ENCODE results near the gene THG1L.

THG1L gene

GRCh38 chr5:157734436-157734835 lies 3.2 kb downstream of the THG1L start:
- TF ChIP-seq CTCF (IDR thresholded peaks at IDR 0.05; ENCODE audit: low read depth, low read length) (no peak), EZH2phosphoT487 (IDR thresholded peaks at IDR 0.05; ENCODE audit: low read depth) (no peak)
- peaks cover 7% of the 10 kb centered on the region; the same call in 1 of the 2 replicates for H3K79me2 ChIP-seq (ENCODE audit: low read length)
- no peak overlapping the region for H3K27ac ChIP-seq (ENCODE audit: low read length)

GRCh38 chr5:157735991-157736390 lies 4.8 kb downstream of the THG1L start:
- no peak for TF ChIP-seq CTCF (IDR thresholded peaks at IDR 0.05; ENCODE audit: low read depth, low read length)
- no peak for TF ChIP-seq EZH2phosphoT487 (IDR thresholded peaks at IDR 0.05; ENCODE audit: low read depth)
- Histone ChIP-seq H3K4me1 (ENCODE audit: low read length) (0 out of 2 replicates have a peak, but pooled peaks cover 4% of the 10 kb centered on the region), H3K36me3 (replicated peaks; ENCODE audit: low read depth, low read length) (peaks cover 15% of the 10 kb centered on the region)

More at GRCh38 chr5:157734436-157734835, 3.2 kb downstream of the THG1L start:
- H3K9ac ChIP-seq (ENCODE audit: low read length) = no peak overlapping the region
- H3K9me3 ChIP-seq (ENCODE audit: insufficient read depth, low read length) = no peaks in the 10 kb centered on the region
- peaks cover 10% of the 10 kb centered on the region for H3K36me3 ChIP-seq (replicated peaks; ENCODE audit: low read depth, low read length)
- H4K20me1 ChIP-seq (ENCODE audit: insufficient read depth, low read length) = no peaks in the 10 kb centered on the region
- H3K27me3 ChIP-seq (ENCODE audit: low read depth, low read length) = no peaks in the 10 kb centered on the region
- peaks cover 16% of the 10 kb centered on the region for H3K4me1 ChIP-seq (ENCODE audit: low read length)
- no peak overlapping the region for H2AFZ ChIP-seq (ENCODE audit: low read depth, low read length)
- no peak overlapping the region for H3K4me3 ChIP-seq (ENCODE audit: low read length)
- H3K4me2 ChIP-seq (ENCODE audit: low read length) = no peak overlapping the region

GRCh38 chr5:157739388-157740228 lies 8.4 kb downstream of the THG1L start:
- H4K20me1 ChIP-seq (ENCODE audit: insufficient read depth, low read length) = no peaks in the 10 kb centered on the region
- H3K79me2 ChIP-seq (ENCODE audit: low read length) = 0 out of 2 replicates have a peak, but pooled peaks cover under 1% of the 10 kb centered on the region
- no peak for TF ChIP-seq CTCF (IDR thresholded peaks at IDR 0.05; ENCODE audit: low read depth, low read length)
- no peak for TF ChIP-seq EZH2phosphoT487 (IDR thresholded peaks at IDR 0.05; ENCODE audit: low read depth)
- H3K36me3 ChIP-seq (replicated peaks; ENCODE audit: low read depth, low read length) = peaks cover 12% of the 10 kb centered on the region
- H3K9me3 ChIP-seq (ENCODE audit: insufficient read depth, low read length) = no peaks in the 10 kb centered on the region
- H3K4me1 ChIP-seq (ENCODE audit: low read length) = peaks cover 7% of the 10 kb centered on the region; the same call in 1 of the 2 replicates
- no peak overlapping the region for H3K4me2 ChIP-seq (ENCODE audit: low read length)
- no peak overlapping the region for H3K27ac ChIP-seq (ENCODE audit: low read length)
- H3K9ac ChIP-seq (ENCODE audit: low read length) = no peak overlapping the region
- H2AFZ ChIP-seq (ENCODE audit: low read depth, low read length) = no peak overlapping the region
- H3K27me3 ChIP-seq (ENCODE audit: low read depth, low read length) = no peaks in the 10 kb centered on the region
- no peak overlapping the region for H3K4me3 ChIP-seq (ENCODE audit: low read length)

More at GRCh38 chr5:157735991-157736390, 4.8 kb downstream of the THG1L start:
- no peaks in the 10 kb centered on the region for H3K79me2 ChIP-seq (ENCODE audit: low read length)
- H3K4me2 ChIP-seq (ENCODE audit: low read length) = no peak overlapping the region
- H4K20me1 ChIP-seq (ENCODE audit: insufficient read depth, low read length) = no peaks in the 10 kb centered on the region
- H3K9ac ChIP-seq (ENCODE audit: low read length) = no peak overlapping the region
- no peak overlapping the region for H3K27ac ChIP-seq (ENCODE audit: low read length)
- no peaks in the 10 kb centered on the region for H3K27me3 ChIP-seq (ENCODE audit: low read depth, low read length)
- H3K4me3 ChIP-seq (ENCODE audit: low read length) = no peak overlapping the region
- no peaks in the 10 kb centered on the region for H3K9me3 ChIP-seq (ENCODE audit: insufficient read depth, low read length)
- H2AFZ ChIP-seq (ENCODE audit: low read depth, low read length) = no peak overlapping the region

- Histone ChIP-seq H3K9ac (ENCODE audit: low read length) (no peak overlapping the region), H3K4me2 (ENCODE audit: low read length) (no peak overlapping the region), H3K9me3 (ENCODE audit: insufficient read depth, low read length) (no peaks in the 10 kb centered on the region), H4K20me1 (ENCODE audit: insufficient read depth, low read length) (no peaks in the 10 kb centered on the region), H3K27me3 (ENCODE audit: low read depth, low read length) (no peaks in the 10 kb centered on the region), H3K79me2 (ENCODE audit: low read length) (0 out of 2 replicates have a peak, but pooled peaks cover 4% of the 10 kb centered on the region), H3K27ac (ENCODE audit: low read length) (no peak overlapping the region), H2AFZ (ENCODE audit: low read depth, low read length) (no peak overlapping the region), H3K4me3 (ENCODE audit: low read length) (no peak overlapping the region), H3K36me3 (replicated peaks; ENCODE audit: low read depth, low read length) (peaks cover 12% of the 10 kb centered on the region), H3K4me1 (ENCODE audit: low read length) (peaks cover 10% of the 10 kb centered on the region; the same call in 1 of the 2 replicates)
- TF ChIP-seq EZH2phosphoT487 (IDR thresholded peaks at IDR 0.05; ENCODE audit: low read depth) = no peak
- peak; percentile 66 for TF ChIP-seq CTCF (IDR thresholded peaks at IDR 0.05; ENCODE audit: low read depth, low read length)
Observed at GRCh38 chr5:157740229-157740610, 9.0 kb downstream of the THG1L start.

Measured in OCI-LY3 (cell line).